GM18502 (cell line): ENCODE results near the gene CCDC9B.

Source experiments
- ATAC-seq: cut with Tn5 transposase; IDR thresholded peaks from one replicate; pipeline ENCODE4 v1.9.1; 2021; ENCODE audit warnings: mild to moderate bottlenecking; ENCODE audit not compliant: unreplicated experiment, poor library complexity

Gene CCDC9B

DNA sequence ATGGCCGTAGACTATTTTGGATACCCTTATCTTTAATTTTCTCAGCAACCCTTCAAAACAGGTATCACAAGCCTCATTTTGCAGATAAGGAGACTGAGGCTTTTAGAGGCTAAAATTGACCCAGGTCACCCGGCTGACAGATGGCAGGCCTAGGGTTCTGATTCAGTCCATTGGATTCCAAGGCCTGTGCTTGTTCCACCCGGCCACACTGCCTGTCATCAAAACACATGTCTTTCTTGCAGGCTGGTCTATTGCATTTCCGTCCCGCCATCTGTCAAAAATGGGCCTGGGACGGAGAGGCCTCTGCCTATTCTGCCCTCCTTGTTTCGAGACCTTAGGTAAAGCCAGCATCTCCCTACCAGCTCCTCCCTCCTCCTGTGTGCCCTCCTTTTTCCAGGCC lies 9.1 kb downstream of the CCDC9B start:
- ATAC-seq: no peak

DNA sequence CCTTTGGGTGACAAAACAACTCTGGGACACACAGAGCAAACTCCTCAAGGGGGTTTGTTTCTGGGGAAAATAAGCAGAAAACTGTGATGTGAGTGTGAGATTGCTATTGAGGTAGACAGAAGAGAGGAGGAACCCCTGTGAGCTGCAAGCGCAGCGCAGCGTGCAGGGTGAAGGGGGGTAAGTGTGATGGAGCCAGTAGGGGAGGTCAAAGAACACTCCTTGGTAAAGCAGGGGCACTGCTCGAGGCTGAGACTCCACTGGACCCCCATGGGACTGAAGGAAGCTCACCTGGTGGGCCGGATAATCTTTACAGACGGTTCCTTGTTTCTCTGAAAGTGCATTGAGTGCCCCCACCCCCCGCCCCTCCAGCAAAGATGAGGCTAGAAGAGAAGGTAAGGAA lies 9.7 kb downstream of the CCDC9B start:
- ATAC-seq: no peak

DNA sequence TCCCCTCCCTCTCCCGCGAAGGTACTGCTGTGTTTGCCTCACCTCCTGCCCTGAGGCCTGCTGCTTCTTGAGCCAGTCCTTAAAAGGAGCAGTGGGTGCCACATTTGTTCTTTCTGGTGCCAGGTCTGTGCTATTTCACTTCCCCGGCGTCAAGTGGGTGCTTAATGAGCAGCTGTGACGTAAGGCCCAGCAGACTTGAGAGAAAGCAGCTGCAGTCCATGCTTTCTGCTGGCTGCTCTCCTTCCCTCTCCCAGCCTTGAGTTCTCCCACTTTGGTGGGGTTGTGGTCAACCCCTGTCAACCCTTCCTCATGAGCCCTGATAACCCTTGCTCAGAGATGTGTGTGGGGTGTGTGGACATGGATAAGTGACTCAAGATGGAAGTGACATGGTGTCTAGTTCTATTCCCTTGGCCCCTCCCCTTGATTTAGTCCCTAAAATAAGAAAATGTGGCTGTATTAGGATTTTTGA lies 10.3 kb downstream of the CCDC9B start:
- no peak for ATAC-seq

DNA sequence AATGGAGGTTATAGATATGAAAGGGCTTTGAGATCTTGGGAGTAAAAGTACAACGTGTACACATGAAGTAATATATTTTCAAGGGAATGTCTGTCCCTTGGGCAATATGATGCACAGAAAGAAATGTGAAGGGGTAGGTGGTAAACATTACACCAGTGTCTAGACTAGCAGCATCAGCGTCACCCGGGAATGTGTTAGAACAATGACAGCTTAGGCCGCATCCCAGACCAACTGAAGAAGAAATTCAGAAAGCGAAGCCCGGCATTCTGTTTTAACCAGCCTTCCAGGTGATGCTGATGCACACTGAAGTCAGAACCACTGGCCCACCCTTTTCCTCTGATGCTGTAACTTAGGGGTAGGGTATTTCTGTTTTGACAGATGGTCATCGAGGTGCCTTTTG lies 10.9 kb downstream of the CCDC9B start:
- ATAC-seq: no peak

GRCh38 chr15:40328751-40329150 lies 12.0 kb downstream of the CCDC9B start:
- ATAC-seq: no peak

- ATAC-seq: no peak
Observed at GRCh38 chr15:40328176-40328575, 12.6 kb downstream of the CCDC9B start.

GRCh38 chr15:40327457-40327856 lies 13.3 kb downstream of the CCDC9B start:
- no peak for ATAC-seq

DNA sequence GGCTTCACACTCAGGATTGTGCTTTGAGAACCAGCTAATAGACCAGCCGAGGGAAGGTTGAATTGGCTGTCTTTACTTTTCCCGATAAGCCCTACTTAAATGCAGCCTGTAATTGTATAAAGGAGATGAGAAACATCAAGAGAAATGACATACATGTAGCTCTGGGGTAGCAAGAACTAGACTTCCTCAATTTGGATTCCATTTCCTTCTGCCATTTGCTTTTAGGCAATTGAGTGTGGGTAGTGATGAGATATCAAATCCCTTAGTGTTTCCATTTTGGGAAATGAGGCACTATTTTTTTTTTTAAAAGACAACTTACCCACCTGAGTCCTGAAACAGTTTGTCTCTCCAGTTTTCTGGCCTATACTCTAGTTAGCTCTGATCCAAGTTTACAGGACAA lies 15.0 kb downstream of the CCDC9B start:
- no peak for ATAC-seq

DNA sequence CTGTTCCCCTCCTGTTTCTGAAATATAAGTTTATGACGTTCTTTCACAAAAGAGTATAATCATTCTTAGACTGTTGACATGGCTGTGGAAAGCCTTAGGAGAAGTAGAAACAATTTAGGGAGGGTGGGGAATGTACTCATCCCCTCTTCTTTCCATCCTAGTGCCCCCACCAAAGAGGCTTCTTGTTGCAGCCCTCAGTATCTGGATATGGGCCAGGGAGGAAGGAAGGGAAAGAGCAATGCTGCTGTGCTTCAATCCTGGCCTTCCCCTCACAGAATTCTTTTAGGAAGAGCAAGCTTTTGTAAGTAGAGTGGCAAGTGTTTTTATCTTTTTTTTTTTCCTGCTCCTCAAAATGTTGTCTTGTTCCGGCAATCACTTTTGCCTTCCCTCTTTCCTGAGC lies 15.6 kb downstream of the CCDC9B start:
- no peak for ATAC-seq

DNA sequence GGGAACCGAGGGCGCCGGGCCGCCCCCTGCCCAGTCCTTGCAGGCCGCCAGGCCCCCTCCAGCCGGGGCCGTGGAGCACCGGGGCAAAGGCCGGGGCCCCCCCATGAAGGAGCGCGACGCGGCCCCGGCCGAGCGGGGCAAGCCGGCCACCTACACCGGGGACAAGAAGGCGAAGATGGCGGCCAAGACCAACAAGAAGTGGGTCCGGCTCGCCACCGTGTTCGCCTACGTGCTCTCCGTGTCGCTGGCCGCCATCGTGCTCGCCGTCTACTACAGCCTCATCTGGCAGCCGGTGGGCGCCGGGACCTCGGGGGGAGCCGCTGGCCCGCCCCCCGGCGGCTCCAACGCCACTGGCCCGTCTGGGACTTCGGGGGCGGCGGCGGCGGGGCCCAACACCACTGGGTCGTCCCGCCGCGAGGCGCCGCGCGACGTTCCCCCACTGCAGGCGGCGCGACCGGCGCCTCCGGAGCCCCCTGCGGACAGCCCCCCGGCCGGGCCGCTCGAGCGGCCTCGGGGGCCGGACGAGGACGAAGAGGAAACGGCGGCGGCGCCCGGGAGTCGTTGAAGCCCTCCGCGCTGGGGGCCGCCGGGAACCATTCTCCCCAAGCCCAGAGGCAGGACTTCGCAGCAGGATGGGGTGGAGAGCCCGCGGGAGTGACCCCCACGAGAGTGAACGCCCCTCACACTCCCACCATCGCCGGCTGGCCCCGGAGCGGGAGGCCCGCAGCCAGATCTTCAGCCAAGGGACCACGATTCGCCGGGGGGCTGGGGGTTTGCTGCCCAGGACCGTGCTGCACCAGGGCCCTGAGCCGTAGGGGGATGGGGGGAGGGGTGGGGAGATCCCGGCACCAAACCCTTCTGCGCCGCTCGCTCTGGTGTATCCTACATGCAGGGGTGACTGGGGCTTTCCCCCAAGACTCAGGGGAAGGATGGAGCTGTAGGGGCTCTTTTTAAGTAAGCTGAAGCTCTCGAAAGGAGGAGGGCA lies 16.5 kb downstream of the CCDC9B start:
- ATAC-seq: no peak

DNA sequence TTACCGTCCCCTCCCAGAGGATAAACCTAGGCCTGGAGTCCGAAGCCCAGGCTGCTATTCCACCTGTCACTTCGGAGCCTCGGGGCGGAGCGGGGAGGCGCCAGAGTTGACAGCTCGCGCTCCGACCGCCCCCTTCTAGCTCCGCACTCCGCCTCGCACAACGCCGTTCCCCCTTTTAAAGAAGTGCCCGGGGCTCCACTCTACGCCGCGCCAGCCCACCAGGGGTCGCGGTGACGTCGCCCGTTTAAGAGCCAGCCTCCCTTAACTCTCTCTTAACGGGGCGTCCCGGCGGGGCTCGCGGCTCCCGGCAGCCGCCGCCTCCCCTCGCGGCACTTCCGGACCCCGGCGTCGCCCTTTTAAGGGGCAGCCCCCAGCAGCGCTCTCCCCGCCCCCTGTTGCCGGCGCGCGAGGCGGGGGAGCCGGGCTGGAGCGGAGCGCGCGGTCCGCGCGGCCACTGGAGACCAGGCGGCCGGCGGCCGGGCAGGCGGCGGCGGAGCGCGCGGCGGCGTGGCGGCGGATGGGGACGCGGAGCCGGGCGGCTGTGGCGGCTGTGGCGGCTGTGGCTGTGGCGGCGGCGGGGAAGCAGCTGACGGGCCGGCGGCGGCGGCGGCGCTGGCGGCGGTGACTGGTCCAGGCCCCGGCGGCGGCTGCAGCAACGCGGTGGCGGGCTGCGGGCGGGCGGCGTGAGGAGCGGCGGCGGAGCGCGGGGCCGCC lies 17.3 kb downstream of the CCDC9B start, which contains the start of gene INAFM2:
Gene INAFM2 (plus strand): TSS at position 454 of the 714 bp plus-strand sequence. CDS start 364 bp downstream, outside the sequence.
- ATAC-seq: peak; percentile 94

DNA sequence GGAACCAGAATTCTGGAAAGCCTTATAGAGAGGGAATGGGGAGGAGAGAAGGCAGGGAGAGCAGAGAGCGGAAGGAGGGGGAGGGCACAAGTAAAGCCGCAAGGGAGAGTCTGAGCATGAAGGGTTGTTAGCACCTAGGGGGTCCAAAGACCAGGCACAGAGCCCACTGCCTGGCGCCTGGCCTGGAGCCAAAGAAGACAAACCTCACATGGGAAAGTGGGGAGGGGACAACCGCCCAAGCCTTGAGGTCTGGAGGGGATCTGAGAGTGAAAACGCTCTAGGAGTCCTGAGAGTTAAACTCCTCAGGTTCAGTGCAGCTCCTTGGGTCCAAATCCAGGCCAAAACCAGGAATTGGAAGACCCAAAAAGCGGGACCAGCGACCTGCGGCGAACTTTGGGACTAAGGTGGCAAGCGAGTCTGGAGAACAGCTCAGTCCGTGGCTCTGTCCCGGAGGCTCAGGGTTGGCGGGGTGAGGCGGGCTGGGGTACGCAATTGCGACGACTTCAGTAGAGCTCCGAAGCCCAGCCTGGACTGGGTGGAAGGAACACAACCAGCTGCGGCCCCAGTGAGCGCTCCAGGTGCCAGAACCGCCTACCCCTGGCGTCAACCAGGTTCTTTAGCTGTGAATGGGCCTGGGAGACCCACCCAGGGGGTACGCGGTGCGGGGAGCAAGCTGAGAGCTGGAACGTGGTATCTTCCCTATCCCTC lies 18.1 kb downstream of the CCDC9B start:
- no peak for ATAC-seq

GRCh38 chr15:40320931-40321371 lies 19.8 kb downstream of the CCDC9B start:
- no peak for ATAC-seq

DNA sequence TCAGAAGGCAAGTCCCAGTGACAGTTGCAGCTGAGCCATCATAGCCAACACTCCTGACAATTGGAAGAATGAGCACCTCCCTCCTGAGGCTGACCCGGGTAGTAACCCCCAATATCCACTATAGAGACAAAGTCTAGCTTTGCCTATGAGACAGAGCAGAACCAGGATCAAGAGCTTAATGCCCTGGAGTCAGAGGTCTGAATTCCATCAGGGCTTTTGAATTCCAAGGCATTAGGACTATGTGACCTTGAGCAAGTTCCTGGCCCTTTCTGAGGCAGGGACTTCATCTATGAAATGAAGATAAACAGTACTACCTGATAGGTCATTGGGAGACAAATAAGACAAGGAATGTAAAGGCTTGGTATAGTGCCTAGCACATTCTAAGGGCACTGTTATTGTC lies 20.3 kb downstream of the CCDC9B start:
- no peak for ATAC-seq

DNA sequence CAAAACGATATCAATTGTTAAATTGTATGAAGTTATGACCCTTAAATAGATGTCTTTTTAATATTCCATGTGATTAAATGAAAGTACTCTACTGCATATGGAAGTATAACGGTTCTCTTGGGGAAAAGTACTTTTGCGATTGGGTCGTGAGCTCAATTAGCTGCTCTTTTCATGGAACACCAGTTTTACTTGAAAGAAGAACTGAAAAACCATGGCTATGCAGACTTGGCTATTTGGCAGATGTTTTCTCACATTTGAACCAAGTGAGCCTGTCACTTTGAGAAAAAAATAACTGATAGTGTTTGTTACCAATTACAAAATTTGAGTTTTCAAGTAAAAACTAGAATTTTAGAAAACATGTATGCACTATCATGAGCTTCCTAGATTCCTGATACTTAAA lies 23.2 kb downstream of the CCDC9B start:
- no peak for ATAC-seq

GRCh38 chr15:40316931-40317330 lies 23.8 kb downstream of the CCDC9B start:
- no peak for ATAC-seq

DNA sequence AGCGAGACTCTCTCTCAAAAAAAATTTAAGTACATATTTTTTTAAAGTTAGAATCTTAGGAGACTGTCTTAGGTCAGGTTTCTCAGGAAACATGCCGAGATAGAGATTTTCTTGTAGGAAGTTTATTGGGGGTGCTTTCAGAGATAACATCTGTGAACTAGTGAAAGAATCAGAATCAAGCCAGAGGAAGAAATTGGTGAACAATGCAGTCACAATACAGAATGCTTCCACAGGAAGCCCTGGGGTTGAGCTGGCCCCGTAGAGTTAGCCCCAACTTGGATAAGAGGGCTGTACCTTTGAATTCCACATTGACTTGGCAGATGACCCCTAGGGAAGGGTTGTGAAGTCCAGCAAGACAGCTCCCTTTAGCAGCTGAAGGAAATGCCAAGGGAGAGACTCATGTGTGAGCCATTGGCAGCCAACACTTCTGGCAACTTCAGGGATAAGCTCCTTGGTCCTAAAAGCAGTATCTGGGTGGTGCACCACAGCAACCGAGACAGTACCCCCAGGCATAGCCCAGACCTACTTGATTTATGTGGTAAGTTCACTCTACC lies 25.9 kb downstream of the CCDC9B start:
- no peak for ATAC-seq

DNA sequence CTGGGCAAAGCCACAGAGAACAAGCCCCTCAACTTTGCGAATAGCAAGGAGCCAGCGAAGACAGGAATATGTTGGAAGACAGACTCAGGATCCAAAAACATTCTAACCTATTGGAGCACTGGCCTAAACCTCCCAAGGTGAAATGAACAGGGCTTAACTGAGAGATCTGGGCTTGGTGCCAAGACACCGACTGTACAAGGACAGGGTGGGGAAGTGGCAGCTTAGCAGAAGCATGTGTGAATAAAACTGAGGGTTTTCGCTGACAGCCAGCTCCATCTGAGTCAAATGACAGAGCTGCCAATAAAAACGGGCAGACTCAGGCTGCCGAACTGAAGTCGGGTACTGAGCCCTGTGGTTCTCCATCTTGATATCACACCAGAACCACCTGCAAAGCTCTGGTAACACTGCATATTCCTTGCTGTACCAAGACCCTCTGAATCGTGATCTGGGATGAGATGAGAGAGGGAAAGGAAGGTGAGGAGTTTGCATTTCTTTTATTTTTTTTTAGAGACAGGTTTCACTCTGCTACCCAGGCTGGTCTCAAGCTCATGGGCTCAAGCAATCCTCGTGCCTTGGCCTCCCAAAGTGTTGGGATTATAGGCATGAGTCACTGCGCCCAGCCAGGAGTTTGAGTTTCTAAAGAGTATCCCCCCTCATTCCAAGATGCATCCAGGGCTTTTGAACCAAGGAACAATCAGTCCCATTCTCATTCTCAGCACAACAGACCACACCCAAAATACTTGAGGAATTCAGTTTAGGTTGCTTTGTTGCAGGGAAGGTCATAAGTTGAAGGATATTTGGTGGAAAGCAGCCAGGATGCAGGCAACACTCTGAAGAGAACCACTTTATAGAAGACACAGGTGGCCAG lies 27.0 kb downstream of the CCDC9B start:
- no peak for ATAC-seq
